Measurements from ENCODE around the gene LZTFL1.
A peak's percentile ranks its signal among the peaks of the same experiment; 100 is the strongest.
"Not testable (repeated sequence)": the region's sequence is repeated elsewhere in the genome, so short reads cannot be mapped to it uniquely, and the experiment has no call there.

LZTFL1 gene

GRCh38 chr3:45868650-45869049 lies 26.7 kb upstream of the LZTFL1 start:
- in situ Hi-C loops (cut with HindIII; ENCODE audit: low pct_ligation_motif_present, low pct_unique_long_range_greater_than_20kb, low sequenced_read_pairs), result no loop called here

DNA sequence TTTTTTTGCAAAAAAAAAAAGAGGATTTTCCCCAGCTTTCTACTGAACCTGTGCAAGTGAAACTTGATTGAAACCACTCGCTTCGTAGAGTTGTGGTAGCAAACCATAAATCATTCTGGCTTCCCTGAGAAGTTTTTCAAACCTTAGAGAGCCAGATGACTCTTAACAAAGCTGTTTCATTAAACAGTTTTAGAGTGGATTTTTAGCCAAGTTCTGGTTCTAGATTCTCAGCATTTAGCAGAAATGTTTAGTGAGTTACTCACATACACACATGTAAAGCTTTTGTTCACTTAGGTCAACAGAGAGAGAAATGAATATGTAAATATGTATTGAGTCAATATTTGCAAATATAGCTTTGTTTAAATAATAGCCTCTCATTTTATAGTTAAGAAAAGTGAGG lies 26.3 kb upstream of the LZTFL1 start:
- no peak for DNase-seq
- in situ Hi-C loops (cut with HindIII; ENCODE audit: low pct_ligation_motif_present, low pct_unique_long_range_greater_than_20kb, low sequenced_read_pairs), result no loop called here

More at GRCh38 chr3:45868650-45869049, 26.7 kb upstream of the LZTFL1 start:
- DNase-seq, result no peak

DNA sequence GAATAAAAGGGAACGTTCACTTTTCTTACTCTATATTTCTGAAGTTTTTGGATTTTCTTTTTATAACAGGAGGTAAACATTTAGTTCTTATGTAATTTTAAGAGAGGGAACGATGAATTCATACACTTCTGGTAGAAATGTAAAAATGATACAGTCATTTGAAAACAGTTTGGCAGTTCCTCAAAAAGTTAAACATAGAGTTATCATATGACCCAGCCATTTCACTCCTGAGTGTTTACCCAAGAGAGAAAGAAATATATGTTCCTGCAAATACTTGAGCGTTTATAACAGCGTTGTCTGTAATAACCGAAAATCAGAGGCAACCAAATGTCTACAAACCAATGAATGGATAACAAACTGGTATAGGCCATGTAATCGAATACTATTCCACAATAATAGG lies 23.6 kb upstream of the LZTFL1 start:
- in situ Hi-C loops (cut with HindIII; ENCODE audit: low pct_ligation_motif_present, low pct_unique_long_range_greater_than_20kb, low sequenced_read_pairs), result no loop called here
- no peak for DNase-seq

- in situ Hi-C loops (cut with HindIII; ENCODE audit: low pct_ligation_motif_present, low pct_unique_long_range_greater_than_20kb, low sequenced_read_pairs), result no loop called here
- DNase-seq, result no peak
These were observed 23.0 kb upstream of the LZTFL1 start for GRCh38 chr3:45864760-45865519.

- no peak for DNase-seq
- in situ Hi-C loops (cut with HindIII; ENCODE audit: low pct_ligation_motif_present, low pct_unique_long_range_greater_than_20kb, low sequenced_read_pairs), result no loop called here
These were observed 19.3 kb upstream of the LZTFL1 start for GRCh38 chr3:45861043-45861719.

DNA sequence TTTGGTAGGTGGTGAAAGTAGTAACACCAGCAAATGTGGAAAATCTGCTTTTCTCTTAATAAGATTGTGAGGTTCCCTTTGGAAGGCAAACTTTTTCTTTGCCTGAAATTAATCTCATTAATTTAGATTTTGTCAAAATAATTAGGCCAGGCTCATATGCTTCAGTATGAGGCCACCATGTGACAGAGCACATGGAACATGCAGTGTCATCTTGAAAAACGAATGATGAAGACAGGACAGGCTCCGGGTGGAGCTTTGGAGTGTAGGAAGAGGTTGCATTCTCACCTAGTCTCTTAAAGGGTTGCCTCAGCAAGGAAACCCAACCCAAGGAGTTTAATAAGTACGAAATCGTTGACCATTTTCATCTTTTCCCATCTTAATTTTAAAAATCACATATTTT lies 18.6 kb upstream of the LZTFL1 start:
- no peak for DNase-seq
- in situ Hi-C loops (cut with HindIII; ENCODE audit: low pct_ligation_motif_present, low pct_unique_long_range_greater_than_20kb, low sequenced_read_pairs), result no loop called here

DNA sequence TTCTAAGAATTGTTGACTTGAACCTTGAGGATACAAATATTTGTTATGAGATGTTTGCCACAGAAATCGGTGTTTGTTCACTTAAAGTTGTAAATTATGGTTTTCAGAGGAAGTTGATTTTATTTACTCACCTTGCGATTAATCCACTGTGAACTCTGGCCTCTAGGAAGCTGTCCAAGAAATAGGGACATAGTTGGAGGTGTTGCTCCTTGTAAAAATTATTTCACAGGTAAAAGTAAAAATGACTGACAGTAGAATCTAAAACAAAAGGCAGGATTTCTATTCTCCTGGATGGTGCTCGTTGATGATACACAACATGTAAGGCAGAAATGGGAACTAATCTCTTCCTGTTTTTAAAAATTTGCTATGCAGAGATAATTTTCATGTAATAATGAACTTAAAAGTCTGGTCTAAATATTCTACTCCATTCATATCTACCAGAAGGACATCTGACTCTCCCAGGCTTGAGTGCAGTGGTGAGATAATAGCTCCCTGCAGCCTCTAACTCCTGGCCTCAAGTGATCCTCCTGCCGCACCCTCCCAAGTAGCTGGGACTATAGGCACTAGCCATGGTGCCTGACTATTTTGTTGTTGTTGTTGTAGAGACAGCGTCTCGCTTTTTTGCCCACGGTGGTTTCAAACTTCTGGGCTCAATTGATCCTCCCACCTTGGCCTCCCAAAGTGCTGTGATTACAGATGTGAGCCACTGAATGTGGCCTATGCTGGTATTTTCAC lies 17.1 kb upstream of the LZTFL1 start:
- in situ Hi-C loops (cut with HindIII; ENCODE audit: low pct_ligation_motif_present, low pct_unique_long_range_greater_than_20kb, low sequenced_read_pairs), result no loop called here
- DNase-seq, result no peak

DNA sequence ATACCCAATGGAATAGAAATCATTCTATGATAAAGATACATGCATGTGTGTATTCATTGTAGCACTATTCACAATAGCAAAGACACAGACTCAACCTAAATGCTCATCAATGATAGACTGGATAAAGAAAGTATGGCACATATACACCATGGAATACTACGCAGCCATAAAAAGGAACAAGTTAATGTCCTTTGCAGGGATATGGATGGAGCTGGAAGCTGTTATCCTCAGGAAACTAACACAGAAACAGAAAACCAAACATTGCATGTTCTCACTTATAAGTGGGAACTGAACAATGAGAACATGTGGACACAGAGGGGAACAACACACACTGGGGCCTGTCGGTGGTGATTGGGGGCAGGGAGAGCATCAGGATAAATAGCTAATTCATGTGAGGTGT lies 15.1 kb upstream of the LZTFL1 start:
- DNase-seq; in situ Hi-C loops (cut with HindIII; ENCODE audit: low pct_ligation_motif_present, low pct_unique_long_range_greater_than_20kb, low sequenced_read_pairs): not testable (repeated sequence)

GRCh38 chr3:45856323-45856722 lies 14.4 kb upstream of the LZTFL1 start:
- DNase-seq; in situ Hi-C loops (cut with HindIII; ENCODE audit: low pct_ligation_motif_present, low pct_unique_long_range_greater_than_20kb, low sequenced_read_pairs): not testable (repeated sequence)

DNA sequence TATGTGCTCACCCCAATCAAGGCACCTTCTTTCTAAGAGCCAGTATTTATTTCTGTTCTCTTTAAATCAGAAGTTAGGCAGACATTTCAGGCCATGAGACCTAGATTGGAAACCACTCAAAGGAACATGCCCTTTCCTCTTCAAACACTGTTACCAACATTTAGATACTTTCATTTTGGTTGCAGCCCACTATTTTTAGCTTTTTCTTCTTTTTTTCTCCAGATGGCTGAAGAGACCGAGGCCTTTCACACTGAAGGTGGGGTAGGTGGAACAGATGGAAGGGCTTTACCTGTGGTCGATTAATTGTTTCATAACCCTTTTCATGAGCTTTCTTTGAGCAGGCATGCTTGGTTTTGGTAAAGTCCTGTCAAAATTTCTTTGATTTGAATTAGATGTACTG lies 10.9 kb upstream of the LZTFL1 start:
- DNase-seq, result no peak
- in situ Hi-C loops (cut with HindIII; ENCODE audit: low pct_ligation_motif_present, low pct_unique_long_range_greater_than_20kb, low sequenced_read_pairs), result no loop called here

GRCh38 chr3:45848392-45848791 lies 6.5 kb upstream of the LZTFL1 start:
- no peak for DNase-seq
- in situ Hi-C loops (cut with HindIII; ENCODE audit: low pct_ligation_motif_present, low pct_unique_long_range_greater_than_20kb, low sequenced_read_pairs), result no loop called here

- no peak for DNase-seq
- in situ Hi-C loops (cut with HindIII; ENCODE audit: low pct_ligation_motif_present, low pct_unique_long_range_greater_than_20kb, low sequenced_read_pairs), result no loop called here
These were observed 2.7 kb upstream of the LZTFL1 start for GRCh38 chr3:45844616-45845015.

DNA sequence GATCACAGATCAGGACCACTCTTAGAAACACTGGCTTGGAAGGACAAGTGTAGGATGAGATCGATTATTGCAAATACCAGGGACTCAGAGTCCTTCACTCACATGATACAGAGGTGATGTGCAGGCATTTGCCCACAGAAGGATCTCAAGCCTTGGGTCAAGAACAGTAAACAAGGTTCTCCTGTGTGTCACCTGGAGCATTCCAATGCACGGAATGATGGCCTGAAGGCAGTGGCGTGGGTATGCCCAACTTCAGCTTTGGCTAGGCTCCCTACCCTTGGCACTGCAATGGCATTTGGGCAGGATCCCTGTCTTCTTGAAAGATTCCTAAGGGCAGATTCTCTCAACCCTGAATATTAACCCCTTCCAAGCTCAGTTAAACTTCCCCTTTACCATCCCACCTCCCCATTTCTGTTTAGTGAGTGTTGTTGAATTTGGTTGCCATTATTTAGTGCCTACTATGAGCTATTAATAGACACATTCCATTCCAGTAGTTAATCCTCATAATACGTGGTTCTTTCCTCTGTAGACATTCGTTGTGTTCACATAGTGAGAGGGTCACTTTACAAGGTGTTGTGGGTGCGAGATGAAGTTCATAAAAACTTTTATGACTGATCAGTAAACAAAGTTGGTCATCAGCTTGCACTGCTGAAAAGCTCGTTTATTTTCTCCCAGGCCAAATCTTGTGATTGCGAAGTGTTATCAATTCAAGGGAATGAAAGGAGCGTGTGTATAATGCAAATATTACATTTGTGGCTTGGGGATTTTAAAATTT lies 1.1 kb upstream of the LZTFL1 start:
- DNase-seq, result no peak
- in situ Hi-C loops (cut with HindIII; ENCODE audit: low pct_ligation_motif_present, low pct_unique_long_range_greater_than_20kb, low sequenced_read_pairs), result no loop called here

GRCh38 chr3:45841420-45841756 lies 531 bp downstream of the LZTFL1 start:
- in situ Hi-C loops (cut with HindIII; ENCODE audit: low pct_ligation_motif_present, low pct_unique_long_range_greater_than_20kb, low sequenced_read_pairs), result no loop called here
- peak; percentile 35 for DNase-seq

- no peak for DNase-seq
- in situ Hi-C loops (cut with HindIII; ENCODE audit: low pct_ligation_motif_present, low pct_unique_long_range_greater_than_20kb, low sequenced_read_pairs), result no loop called here
These were observed 3.5 kb downstream of the LZTFL1 start for GRCh38 chr3:45838466-45838865.

GRCh38 chr3:45832699-45833098 lies 9.2 kb downstream of the LZTFL1 start:
- peak; percentile 27 for DNase-seq
- in situ Hi-C loops (cut with HindIII; ENCODE audit: low pct_ligation_motif_present, low pct_unique_long_range_greater_than_20kb, low sequenced_read_pairs), result no loop called here

- no peak for DNase-seq
- in situ Hi-C loops (cut with HindIII; ENCODE audit: low pct_ligation_motif_present, low pct_unique_long_range_greater_than_20kb, low sequenced_read_pairs), result no loop called here
These were observed 11.8 kb downstream of the LZTFL1 start for GRCh38 chr3:45830121-45830520.

GRCh38 chr3:45826908-45827307 lies 15.0 kb downstream of the LZTFL1 start:
- in situ Hi-C loops (cut with HindIII; ENCODE audit: low pct_ligation_motif_present, low pct_unique_long_range_greater_than_20kb, low sequenced_read_pairs), result no loop called here
- DNase-seq, result no peak

GRCh38 chr3:45826321-45826720 lies 15.6 kb downstream of the LZTFL1 start:
- no peak for DNase-seq
- in situ Hi-C loops (cut with HindIII; ENCODE audit: low pct_ligation_motif_present, low pct_unique_long_range_greater_than_20kb, low sequenced_read_pairs), result no loop called here

Data from ACHN (cell line).